Ovary (tissue), 9 donors: ENCODE results near the gene COL6A2. TPM values are rescaled to one million over a fixed set of nuclear protein-coding genes. Genes with fewer than 3 reads are reported as not detected.

Experiments
- DNase-seq, 5 donors: peaks; one replicate each; pipeline ENCODE4 v3.0.0-alpha.2; 2019 to 2020
- H3K27ac ChIP-seq, 2 donors: fragments of 200-600 bp; one replicate each; pipeline versions ENCODE4 v1.5.1 to v1.8.0; 2019 to 2022
- H3K27me3 ChIP-seq: fragments of 200-600 bp; one replicate; pipeline ENCODE4 v1.8.0; 2022
- H3K36me3 ChIP-seq: fragments of 200-600 bp; sonication (generic); one replicate; pipeline ENCODE4 v1.5.1; 2019
- H3K4me1 ChIP-seq: one replicate; pipeline ENCODE4 v1.8.1; 2013; ENCODE audit warnings: mild to moderate bottlenecking, moderate library complexity; ENCODE audit not compliant: insufficient read depth
- H3K4me3 ChIP-seq: fragments of 200-600 bp; sonication (generic); one replicate; pipeline ENCODE4 v1.5.1; 2017
- H3K9me3 ChIP-seq, 2 donors: fragments of 200-600 bp in 1 of 2; sonication (generic) in 1 of 2; one replicate each; pipeline versions ENCODE4 v1.5.1 to v1.8.1; 2013 to 2019; ENCODE audit warnings: mild to moderate bottlenecking in 1 of 2, moderate library complexity in 1 of 2
- CTCF ChIP-seq, 3 donors: fragments of 450-650 bp in 2 of 3; fragments of 200-600 bp in 1 of 3; IDR thresholded peaks; one replicate each; pipeline versions ENCODE4 v1.5.1 to v1.8.0; 2016 to 2022; ENCODE audit warnings: antibody characterized with exemption in 3 of 3, mild to moderate bottlenecking in 1 of 3
- EP300 ChIP-seq: sonication (generic); formaldehyde crosslinking; IDR thresholded peaks from one replicate; pipeline ENCODE4 v1.6.1; 2017; ENCODE audit warnings: antibody characterized with exemption
- POLR2A ChIP-seq: fragments of 450-650 bp; IDR thresholded peaks from one replicate; pipeline ENCODE4 v1.6.1; 2017; ENCODE audit warnings: antibody characterized with exemption, mild to moderate bottlenecking, moderate library complexity
- WGBS, 3 donors: extraction: QIAGEN DNeasy Blood & Tissue Kit in 1 of 3; methylation state at CpG; one replicate each; pipeline versions ENCODE4 v1.1.5 to v1.1.7; 2013 to 2017; 5-methylcytosine and 5-hydroxymethylcytosine counted together
- intact Hi-C, 4 donors: fragments of 100-400 bp; cut with DNase I; formaldehyde crosslinking; loops; one replicate each; pipeline versions ENCODE4 v1.11.0 to v1.15.1; 2022 to 2023
- polyA plus RNA-seq, 2 donors: library from polyadenylated mRNA; stranded (reverse); fragments of 200-250 nt in 1 of 2; fragments of 350-450 nt in 1 of 2; fragmentation: Illumina TruSeq in 1 of 2; extraction: RNeasy Lipid Tissue Mini Kit (QIAGEN cat#74804) in 1 of 2; gene quantifications; one replicate each; pipeline ENCODE4 v1.2.3, GENCODE V29; 2013 to 2014
- total RNA-seq, 7 donors: library from RNA; depleted of rRNA in 2 of 7; stranded (reverse); fragments of >200 nt in 2 of 7; fragmentation: NEBNext Ultra II Directional in 3 of 7; extraction: Animal tissue kit (Norgen Biotek cat#: 25700) in 3 of 7; gene quantifications; one replicate each; pipeline versions ENCODE4 v1.1.0 to v1.2.4, GENCODE V29; 2016 to 2023
- donor health status: DM: no; HTN: no; CAD: no; lungs with moderate emphysema.
- donor health status: DM: no; HTN: no; CAD: no.
- donor health status: Bipolar disorder and iron deficiency.
- donor health status: DM: yes; HTN: yes; CAD: no.
- donor health status: DM: no; HTN: no; CAD: no.
- donor health status: DM: yes; HTN: yes; CAD: no.

Gene COL6A2
- total and polyA plus RNA-seq, 9 donors: 50.9 to 1,092 (median 818) TPM

- Histone ChIP-seq H3K9me3 (no peaks in the 10 kb centered on the region), H3K4me3 (no peak overlapping the region), H3K4me1 (no peaks in the 10 kb centered on the region), H3K27ac (no peak overlapping the region), H3K36me3 (no peaks in the 10 kb centered on the region), H3K27me3 (no peaks in the 10 kb centered on the region)
- intact Hi-C loops: no loop called here
- 76 to 100% (median 77%) methylated on average over 2 to 4 of the region's 4 CpGs for WGBS, 3 donors
- no peak for DNase-seq
- TF ChIP-seq CTCF (IDR thresholded peaks at IDR 0.05) (no peak), POLR2A (no peak), EP300 (no peak)
These were observed 33.6 kb downstream of the COL6A2 start for GRCh38 chr21:46131588-46131837.

GRCh38 chr21:46131838-46132651 lies 34.1 kb downstream of the COL6A2 start:
- no peaks in the 10 kb centered on the region for H3K4me1 ChIP-seq
- TF ChIP-seq POLR2A: no peak
- TF ChIP-seq EP300: no peak
- TF ChIP-seq CTCF (IDR thresholded peaks at IDR 0.05): no peak
- no peaks in the 10 kb centered on the region for H3K9me3 ChIP-seq
- no peak for DNase-seq
- H3K36me3 ChIP-seq: no peaks in the 10 kb centered on the region
- no peaks in the 10 kb centered on the region for H3K27me3 ChIP-seq
- intact Hi-C loops: no loop called here
- H3K4me3 ChIP-seq: no peak overlapping the region
- 90 to 93% (median 91%) methylated on average over 79 to 85 of the region's 85 CpGs for WGBS, 3 donors
- no peak overlapping the region for H3K27ac ChIP-seq

GRCh38 chr21:46135782-46136395 lies 38.0 kb downstream of the COL6A2 start:
- Histone ChIP-seq H3K9me3 (no peaks in the 10 kb centered on the region), H3K27me3 (no peaks in the 10 kb centered on the region), H3K4me3 (no peak overlapping the region), H3K27ac (no peak overlapping the region), H3K4me1 (peaks cover 4% of the 10 kb centered on the region), H3K36me3 (no peaks in the 10 kb centered on the region)
- 28 to 57% (median 38%) methylated on average over 4 to 7 of the region's 7 CpGs for WGBS, 3 donors
- no peak for DNase-seq
- intact Hi-C loops: no loop called here
- TF ChIP-seq POLR2A: no peak
- TF ChIP-seq EP300: no peak
- TF ChIP-seq CTCF (IDR thresholded peaks at IDR 0.05): no peak

- WGBS, 3 donors: 79 to 88% (median 81%) methylated on average over 22 of the region's 22 CpGs
- intact Hi-C loops: no loop called here
- no peak for TF ChIP-seq POLR2A
- no peak for TF ChIP-seq EP300
- no peak for TF ChIP-seq CTCF (IDR thresholded peaks at IDR 0.05)
These were observed 38.9 kb downstream of the COL6A2 start for GRCh38 chr21:46136739-46137349.

More at GRCh38 chr21:46136739-46137349, 38.9 kb downstream of the COL6A2 start:
- no peak for DNase-seq
- no peaks in the 10 kb centered on the region for H3K9me3 ChIP-seq
- no peak overlapping the region for H3K4me3 ChIP-seq
- H3K36me3 ChIP-seq: no peaks in the 10 kb centered on the region
- H3K4me1 ChIP-seq: peaks cover 4% of the 10 kb centered on the region
- no peaks in the 10 kb centered on the region for H3K27me3 ChIP-seq
- H3K27ac ChIP-seq: no peak overlapping the region
